ENCODE measurements around the gene ZSCAN21. TPM values are rescaled to one million over a fixed set of nuclear protein-coding genes. Genes with fewer than 3 reads are reported as not detected.
"Not testable (repeated sequence)": the region's sequence is repeated elsewhere in the genome, so short reads cannot be mapped to it uniquely, and the experiment has no call there.

ZSCAN21 gene
- total RNA-seq, result 10 to 100 TPM in 1 of 2 donors, 1 to 10 TPM in 1; 7.9 to 10.7 TPM
- 10 to 100 TPM in 1 of 2 donors, 1 to 10 TPM in 1; 7.0 to 10.3 TPM for polyA plus RNA-seq
- long read RNA-seq, donor 1, transcript ZSCAN21-201 (4 exons, 2,005 nt), result major isoform, 14 of 46 reads
- long read RNA-seq, donor 1, partial matches to known transcripts, result 1 of 46 reads
- long read RNA-seq, donor 1, other reads (novel, unspliced or antisense), result 30 of 46 reads
- long read RNA-seq, donor 2, transcript ZSCAN21-201 (4 exons, 2,005 nt), result major isoform, 7 of 9 reads
- long read RNA-seq, donor 2, partial matches to known transcripts, result 0 of 9 reads
- long read RNA-seq, donor 2, other reads (novel, unspliced or antisense), result 2 of 9 reads

GRCh38 chr7:100049441-100050291 is at the start of gene ZSCAN21:
Gene ZSCAN21, plus strand, starts transcription at chr7:100049774. Its CDS starts 7,233 bp downstream, at chr7:100057007.
- no peaks in the 10 kb centered on the region for H3K27me3 ChIP-seq (ENCODE audit: control insufficient read depth in 1 of 2, insufficient read depth in 2 of 2, low read length in 1 of 2)
- no peaks in the 10 kb centered on the region for H3K9me3 ChIP-seq (ENCODE audit: control insufficient read depth, low read length)
- H3K36me3 ChIP-seq (ENCODE audit: control insufficient read depth in 1 of 2, insufficient read depth in 2 of 2, low read length in 1 of 2), result no peaks in the 10 kb centered on the region
- DNase-seq (peak; percentile 90 to 97), ATAC-seq (ENCODE audit: low FRiP score) (peak; percentile 97)
- H3K27ac ChIP-seq (ENCODE audit: low read depth in 1 of 2, low read length in 2 of 2), result peak within 1 kb of the TSS; percentile 28 to 92
- peak within 1 kb of the TSS; percentile 72 to 80 for H3K4me3 ChIP-seq (ENCODE audit: low read length in 2 of 2)
- intact Hi-C loops (cut with DNase I), result loop anchor here in 1 of 2 donors (1.0 to 5.0 kb wide), 3 partner anchors 33 to 51 kb away; partner anchors contain the start of gene COPS6
- no peaks in the 10 kb centered on the region for H3K4me1 ChIP-seq (ENCODE audit: control insufficient read depth in 1 of 2, insufficient read depth in 2 of 2, low read length in 2 of 2)
- 1% methylated on average over 47 of the region's 47 CpGs for WGBS, 2 donors

GRCh38 chr7:100000239-100000638 is 49.3 kb upstream of the ZSCAN21 start:
- intact Hi-C loops (cut with DNase I), result no loop called here
- WGBS, 2 donors, result 87 to 93% methylated on average over 13 of the region's 13 CpGs
- Histone ChIP-seq H3K27me3 (ENCODE audit: control insufficient read depth in 1 of 2, insufficient read depth in 2 of 2, low read length in 1 of 2) (no peaks in the 10 kb centered on the region), H3K36me3 (ENCODE audit: control insufficient read depth in 1 of 2, insufficient read depth in 2 of 2, low read length in 1 of 2) (no peaks in the 10 kb centered on the region), H3K9me3 (ENCODE audit: control insufficient read depth, low read length) (no peaks in the 10 kb centered on the region), H3K27ac (ENCODE audit: low read depth in 1 of 2, low read length in 2 of 2) (no peak overlapping the region), H3K4me3 (ENCODE audit: low read length in 2 of 2) (no peak overlapping the region), H3K4me1 (ENCODE audit: control insufficient read depth in 1 of 2, insufficient read depth in 2 of 2, low read length in 2 of 2) (no peaks in the 10 kb centered on the region)
- DNase-seq, result peak in 1 of 2 donors; percentile 45
- ATAC-seq (ENCODE audit: low FRiP score), result no peak

- Histone ChIP-seq H3K36me3 (ENCODE audit: control insufficient read depth in 1 of 2, insufficient read depth in 2 of 2, low read length in 1 of 2) (no peaks in the 10 kb centered on the region), H3K9me3 (ENCODE audit: control insufficient read depth, low read length) (no peaks in the 10 kb centered on the region), H3K27ac (ENCODE audit: low read depth in 1 of 2, low read length in 2 of 2) (no peak overlapping the region), H3K27me3 (ENCODE audit: control insufficient read depth in 1 of 2, insufficient read depth in 2 of 2, low read length in 1 of 2) (no peaks in the 10 kb centered on the region), H3K4me3 (ENCODE audit: low read length in 2 of 2) (no peak overlapping the region), H3K4me1 (ENCODE audit: control insufficient read depth in 1 of 2, insufficient read depth in 2 of 2, low read length in 2 of 2) (no peaks in the 10 kb centered on the region)
- ATAC-seq (ENCODE audit: low FRiP score), result no peak
- intact Hi-C loops (cut with DNase I), result no loop called here
- DNase-seq, result peak in 1 of 2 donors; percentile 49
- 43 to 44% methylated on average over 14 of the region's 14 CpGs for WGBS, 2 donors
Observed at GRCh38 chr7:100003711-100004661, 45.6 kb upstream of the ZSCAN21 start.

GRCh38 chr7:100007887-100008286 is 41.7 kb upstream of the ZSCAN21 start:
- intact Hi-C loops (cut with DNase I), result no loop called here
- Histone ChIP-seq H3K27me3 (ENCODE audit: control insufficient read depth in 1 of 2, insufficient read depth in 2 of 2, low read length in 1 of 2) (no peaks in the 10 kb centered on the region), H3K4me3 (ENCODE audit: low read length in 2 of 2) (no peak overlapping the region), H3K9me3 (ENCODE audit: control insufficient read depth, low read length) (no peaks in the 10 kb centered on the region), H3K27ac (ENCODE audit: low read depth in 1 of 2, low read length in 2 of 2) (no peak overlapping the region), H3K36me3 (ENCODE audit: control insufficient read depth in 1 of 2, insufficient read depth in 2 of 2, low read length in 1 of 2) (no peaks in the 10 kb centered on the region), H3K4me1 (ENCODE audit: control insufficient read depth in 1 of 2, insufficient read depth in 2 of 2, low read length in 2 of 2) (no peaks in the 10 kb centered on the region)
- ATAC-seq (ENCODE audit: low FRiP score) (no peak), DNase-seq (no peak)
- 75 to 79% methylated on average over 3 of the region's 3 CpGs for WGBS, 2 donors

GRCh38 chr7:100008525-100008924 is 41.0 kb upstream of the ZSCAN21 start:
- no peaks in the 10 kb centered on the region for H3K27me3 ChIP-seq (ENCODE audit: control insufficient read depth in 1 of 2, insufficient read depth in 2 of 2, low read length in 1 of 2)
- DNase-seq (peak in 1 of 2 donors; percentile 49), ATAC-seq (ENCODE audit: low FRiP score) (no peak)
- no peaks in the 10 kb centered on the region for H3K4me1 ChIP-seq (ENCODE audit: control insufficient read depth in 1 of 2, insufficient read depth in 2 of 2, low read length in 2 of 2)
- no peak overlapping the region for H3K27ac ChIP-seq (ENCODE audit: low read depth in 1 of 2, low read length in 2 of 2)
- intact Hi-C loops (cut with DNase I), result no loop called here
- no peaks in the 10 kb centered on the region for H3K36me3 ChIP-seq (ENCODE audit: control insufficient read depth in 1 of 2, insufficient read depth in 2 of 2, low read length in 1 of 2)
- H3K4me3 ChIP-seq (ENCODE audit: low read length in 2 of 2), result no peak overlapping the region
- H3K9me3 ChIP-seq (ENCODE audit: control insufficient read depth, low read length), result no peaks in the 10 kb centered on the region
- WGBS, 2 donors, result 56 to 60% methylated on average over 10 of the region's 10 CpGs

GRCh38 chr7:100009952-100010351 is 39.6 kb upstream of the ZSCAN21 start:
- 77 to 79% methylated on average over 8 of the region's 8 CpGs for WGBS, 2 donors
- H3K4me1 ChIP-seq (ENCODE audit: control insufficient read depth in 1 of 2, insufficient read depth in 2 of 2, low read length in 2 of 2); H3K27me3 ChIP-seq (ENCODE audit: control insufficient read depth in 1 of 2, insufficient read depth in 2 of 2, low read length in 1 of 2); H3K27ac ChIP-seq (ENCODE audit: low read depth in 1 of 2, low read length in 2 of 2); H3K9me3 ChIP-seq (ENCODE audit: control insufficient read depth, low read length); intact Hi-C loops (cut with DNase I); ATAC-seq (ENCODE audit: low FRiP score); H3K36me3 ChIP-seq (ENCODE audit: control insufficient read depth in 1 of 2, insufficient read depth in 2 of 2, low read length in 1 of 2); H3K4me3 ChIP-seq (ENCODE audit: low read length in 2 of 2): not testable (repeated sequence)
- DNase-seq, result peak in 1 of 2 donors; percentile 45

GRCh38 chr7:100010901-100011300 is 38.7 kb upstream of the ZSCAN21 start:
- intact Hi-C loops (cut with DNase I), result no loop called here
- WGBS, 2 donors, result 72% methylated on average over 2 of the region's 2 CpGs

GRCh38 chr7:100011516-100011915 is 38.1 kb upstream of the ZSCAN21 start:
- ATAC-seq (ENCODE audit: low FRiP score) (no peak), DNase-seq (no peak)
- intact Hi-C loops (cut with DNase I), result no loop called here
- H3K27me3 ChIP-seq (ENCODE audit: control insufficient read depth in 1 of 2, insufficient read depth in 2 of 2, low read length in 1 of 2), result no peaks in the 10 kb centered on the region
- no peak overlapping the region for H3K4me3 ChIP-seq (ENCODE audit: low read length in 2 of 2)
- H3K27ac ChIP-seq (ENCODE audit: low read depth in 1 of 2, low read length in 2 of 2), result no peak overlapping the region
- H3K9me3 ChIP-seq (ENCODE audit: control insufficient read depth, low read length), result no peaks in the 10 kb centered on the region
- H3K4me1 ChIP-seq (ENCODE audit: control insufficient read depth in 1 of 2, insufficient read depth in 2 of 2, low read length in 2 of 2), result no peaks in the 10 kb centered on the region
- WGBS, 2 donors, result 30 to 35% methylated on average over 3 of the region's 3 CpGs
- no peaks in the 10 kb centered on the region for H3K36me3 ChIP-seq (ENCODE audit: control insufficient read depth in 1 of 2, insufficient read depth in 2 of 2, low read length in 1 of 2)

More at GRCh38 chr7:100010901-100011300, 38.7 kb upstream of the ZSCAN21 start:
- Histone ChIP-seq H3K9me3 (ENCODE audit: control insufficient read depth, low read length) (no peaks in the 10 kb centered on the region), H3K36me3 (ENCODE audit: control insufficient read depth in 1 of 2, insufficient read depth in 2 of 2, low read length in 1 of 2) (no peaks in the 10 kb centered on the region), H3K4me1 (ENCODE audit: control insufficient read depth in 1 of 2, insufficient read depth in 2 of 2, low read length in 2 of 2) (no peaks in the 10 kb centered on the region), H3K27me3 (ENCODE audit: control insufficient read depth in 1 of 2, insufficient read depth in 2 of 2, low read length in 1 of 2) (no peaks in the 10 kb centered on the region), H3K4me3 (ENCODE audit: low read length in 2 of 2) (no peak overlapping the region), H3K27ac (ENCODE audit: low read depth in 1 of 2, low read length in 2 of 2) (no peak overlapping the region)
- ATAC-seq (ENCODE audit: low FRiP score) (no peak), DNase-seq (no peak)

Measured in aorta (tissue), 5 donors.